ENCODE measurements around the gene VTI1A. TPM values are rescaled to one million over a fixed set of nuclear protein-coding genes. Genes with fewer than 3 reads are reported as not detected.

The VTI1A gene
- total and polyA plus RNA-seq, 2 of the 13 experiments (the other 11 are each of a cell fraction or from before 2014, with no cell fraction given), result 11.7 to 32.7 TPM

- peak; percentile 40 for TF ChIP-seq AGO1 (IDR thresholded peaks at IDR 0.05; ENCODE audit: low read depth, low read length, poor library complexity, severe bottlenecking)
- no peak for TF ChIP-seq NR2F1 (CRISPR knock-in tag; IDR thresholded peaks at IDR 0.05)
- TF ChIP-seq CCAR2 (optimal IDR thresholded peaks at IDR 0.05; ENCODE audit: low read depth, low read length), result peak; percentile 52
These were observed 17.3 kb upstream of the VTI1A start (continued) for GRCh38 chr10:112429654-112430230.

- H3K27me3 ChIP-seq (ENCODE audit: control insufficient read depth in 1 of 2, insufficient read depth in 2 of 2, low read length in 2 of 2), result no peaks in the 10 kb centered on the region
- WGBS (ENCODE audit: low lambda C conversion rate), result 95% methylated on average over 2 of the region's 2 CpGs
- H4K20me1 ChIP-seq (ENCODE audit: insufficient read depth, low read length), result no peaks in the 10 kb centered on the region; the same call in 1 of the 2 replicates
- H3K9me3 ChIP-seq (ENCODE audit: low read length), result no peaks in the 10 kb centered on the region
- DNase-seq (ENCODE audit: low spot score) (no peak), FAIRE-seq (no peak), ATAC-seq (no peak)
- CTCF ChIA-PET (ENCODE audit: low intra/inter-chr PET ratio, low total read pairs), result no interaction called here
- H3K4me1 ChIP-seq (ENCODE audit: insufficient read depth, low read length), result peaks cover 12% of the 10 kb centered on the region
- BruUV-seq (replicated peaks), result no TSS peak
- H3K36me3 ChIP-seq (replicated peaks in 1 of 2; ENCODE audit: control insufficient read depth in 1 of 2, insufficient read depth in 2 of 2, low read length in 2 of 2), result peaks cover 9 to 44% of the 10 kb centered on the region in 2 experiments
- no peak overlapping the region for H3K27ac ChIP-seq (ENCODE audit: extremely low read length, insufficient read depth, low read length)
- in situ Hi-C loops (cut with HindIII; ENCODE audit: extremely low pct_ligation_motif_present, low pct_unique_long_range_greater_than_20kb) (loop anchor here (25.0 kb wide), 2 partner anchors 96 to 296 kb away; no protein-coding TSS in a partner anchor), intact Hi-C loops (cut with micrococcal nuclease; ENCODE audit: unreplicated experiment) (no loop called here)
- H3K4me3 ChIP-seq (replicated peaks in 1 of 3; ENCODE audit: insufficient read depth in 1 of 3, low read depth in 2 of 3, low read length in 3 of 3), result no peak overlapping the region
- no peaks in the 10 kb centered on the region for H3K79me2 ChIP-seq (ENCODE audit: insufficient read depth, low read length)
- H2AFZ ChIP-seq (ENCODE audit: low read length), result no peak overlapping the region
- no peak overlapping the region for H3K4me2 ChIP-seq (ENCODE audit: low read depth, low read length)
- H3K9ac ChIP-seq (ENCODE audit: insufficient read depth, low read depth, low read length), result no peak overlapping the region
- POLR2A ChIA-PET, result no interaction called here
- TF ChIP-seq ZBTB10 (CRISPR knock-in tag; IDR thresholded peaks at IDR 0.05; ENCODE audit: borderline replicate concordance) (no peak), ZNF350 (CRISPR knock-in tag; IDR thresholded peaks at IDR 0.05; ENCODE audit: borderline replicate concordance, low read depth) (no peak), ISX (CRISPR knock-in tag; conservative IDR thresholded peaks at IDR 0.05) (no peak), MATR3 (CRISPR knock-in tag; IDR thresholded peaks at IDR 0.05) (no peak), SP1 (IDR thresholded peaks at IDR 0.05) (no peak), SP1 (CRISPR knock-in tag; IDR thresholded peaks at IDR 0.05) (no peak), ATRX (CRISPR knock-in tag; IDR thresholded peaks at IDR 0.05; ENCODE audit: borderline replicate concordance) (no peak), GRHL1 (CRISPR knock-in tag; conservative IDR thresholded peaks at IDR 0.05) (no peak), ARHGAP35 (CRISPR knock-in tag; IDR thresholded peaks at IDR 0.05; ENCODE audit: borderline replicate concordance) (no peak), BCL3 (CRISPR knock-in tag; IDR thresholded peaks at IDR 0.05) (no peak), RFXAP (CRISPR knock-in tag; IDR thresholded peaks at IDR 0.05; ENCODE audit: borderline replicate concordance) (no peak), CREM (IDR thresholded peaks at IDR 0.05) (no peak), CREM (CRISPR knock-in tag; IDR thresholded peaks at IDR 0.05) (no peak), TFDP2 (CRISPR knock-in tag; IDR thresholded peaks at IDR 0.05) (no peak)
These were observed 13.9 kb upstream of the VTI1A start for GRCh38 chr10:112433136-112433535.

Data from HepG2 (cell line).